NT2/D1 (cell line): ENCODE results near the gene TSSC4.

Experiments used
- YY1 ChIP-seq: IDR thresholded peaks from 2 replicates; pipeline ENCODE4 v1.6.1; 2011; ENCODE audit not compliant: insufficient read length, insufficient read depth
- ZNF274 ChIP-seq: IDR thresholded peaks from 2 replicates; pipeline ENCODE4 v1.6.1; 2011; ENCODE audit warnings: mild to moderate bottlenecking, low read depth, low read length

GRCh38 chr11:2377511-2378443 lies 22.8 kb upstream of the TSSC4 start:
- TF ChIP-seq YY1 (no peak), ZNF274 (no peak)
